Raji (cell line): ENCODE measurements around the gene SEC14L1.

Experiments
- POLR2A ChIP-seq: IDR thresholded peaks from 2 replicates; pipeline ENCODE4 v1.6.1; 2011; ENCODE audit warnings: low read depth, low read length, control low read depth; ENCODE audit not compliant: insufficient read depth

The SEC14L1 gene

GRCh38 chr17:77191244-77191643 lies 50.5 kb downstream of the SEC14L1 start:
- no peak for TF ChIP-seq POLR2A

- no peak for TF ChIP-seq POLR2A
These were observed 52.9 kb downstream of the SEC14L1 start for GRCh38 chr17:77193653-77194052.

DNA sequence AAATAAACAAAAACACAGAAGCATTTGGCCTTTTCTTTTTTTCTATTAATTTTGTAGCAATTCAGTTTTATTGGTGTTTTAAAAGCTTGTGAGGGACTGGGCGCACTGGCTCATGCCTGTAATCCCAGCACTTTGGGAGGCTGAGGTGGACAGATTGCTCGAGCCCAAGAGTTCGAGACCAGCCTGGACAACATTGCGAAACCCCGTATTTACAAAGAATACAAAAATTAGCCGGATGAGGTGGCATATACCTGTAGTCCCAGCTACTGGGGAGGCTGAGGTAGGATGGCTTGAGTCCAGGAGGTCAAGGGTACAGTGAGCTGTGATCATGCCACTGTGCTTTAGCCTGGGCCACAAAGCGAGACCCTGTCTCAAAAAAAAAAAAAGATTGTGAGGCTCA lies 53.4 kb downstream of the SEC14L1 start:
- TF ChIP-seq POLR2A = no peak

GRCh38 chr17:77196251-77196650 lies 55.5 kb downstream of the SEC14L1 start:
- TF ChIP-seq POLR2A = no peak

DNA sequence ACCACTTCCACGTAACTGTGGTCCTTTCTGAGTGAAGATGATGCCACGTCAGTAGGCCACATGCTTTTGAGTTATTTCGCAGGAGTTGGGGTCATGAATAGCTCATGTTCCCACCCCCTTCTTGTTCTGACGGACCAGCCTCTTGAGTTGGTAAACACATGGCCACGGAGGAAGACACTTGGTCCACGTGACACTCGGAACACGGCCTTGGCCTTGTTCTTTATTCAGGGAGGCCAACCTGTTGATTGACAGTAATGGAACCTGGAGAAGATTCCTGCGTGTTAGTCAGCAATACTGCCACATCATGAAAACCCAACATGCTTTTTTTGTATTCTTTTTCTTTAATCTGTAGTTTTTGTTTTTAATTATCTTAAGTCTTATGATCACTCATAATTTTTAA lies 56.3 kb downstream of the SEC14L1 start:
- TF ChIP-seq POLR2A = no peak

GRCh38 chr17:77200711-77201110 lies 59.9 kb downstream of the SEC14L1 start:
- no peak for TF ChIP-seq POLR2A

DNA sequence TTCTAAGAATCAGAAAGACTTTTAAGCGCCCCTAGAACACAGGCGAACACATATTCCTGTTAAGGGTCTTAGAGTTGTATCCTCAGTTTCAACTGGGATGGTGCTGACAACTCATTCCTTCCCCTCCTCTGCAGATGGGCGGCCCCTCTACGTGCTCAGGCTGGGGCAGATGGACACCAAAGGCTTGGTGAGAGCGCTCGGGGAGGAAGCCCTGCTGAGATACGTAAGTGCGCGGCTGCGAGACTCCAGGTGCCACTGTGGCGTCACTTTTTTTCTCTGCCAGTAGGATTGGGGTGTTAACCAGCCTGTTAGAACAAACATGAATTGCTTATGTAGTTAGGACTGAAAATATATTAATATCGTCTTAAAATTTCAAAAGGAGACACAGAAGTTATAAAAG lies 62.7 kb downstream of the SEC14L1 start:
- no peak for TF ChIP-seq POLR2A

DNA sequence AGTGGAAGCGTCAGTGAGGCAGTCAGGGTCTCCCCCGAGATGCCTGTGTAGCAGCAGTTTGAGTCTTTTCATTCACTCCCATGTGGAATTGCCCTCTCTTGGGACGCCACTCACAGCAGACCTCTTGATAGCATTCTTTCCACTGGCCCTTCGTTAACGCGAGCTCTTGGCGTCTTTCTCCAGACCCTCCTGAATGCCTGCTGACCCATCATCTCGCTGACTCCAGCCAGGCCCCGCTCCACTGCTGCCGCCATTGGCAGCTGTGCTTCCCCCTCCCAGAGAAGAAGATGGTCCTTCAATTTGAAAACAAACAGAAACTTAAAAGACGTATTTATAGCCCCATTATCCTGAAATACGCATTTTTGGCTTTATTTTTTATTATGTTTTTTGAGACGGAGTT lies 63.1 kb downstream of the SEC14L1 start:
- no peak for TF ChIP-seq POLR2A

GRCh38 chr17:77204536-77204935 lies 63.8 kb downstream of the SEC14L1 start:
- TF ChIP-seq POLR2A = no peak

DNA sequence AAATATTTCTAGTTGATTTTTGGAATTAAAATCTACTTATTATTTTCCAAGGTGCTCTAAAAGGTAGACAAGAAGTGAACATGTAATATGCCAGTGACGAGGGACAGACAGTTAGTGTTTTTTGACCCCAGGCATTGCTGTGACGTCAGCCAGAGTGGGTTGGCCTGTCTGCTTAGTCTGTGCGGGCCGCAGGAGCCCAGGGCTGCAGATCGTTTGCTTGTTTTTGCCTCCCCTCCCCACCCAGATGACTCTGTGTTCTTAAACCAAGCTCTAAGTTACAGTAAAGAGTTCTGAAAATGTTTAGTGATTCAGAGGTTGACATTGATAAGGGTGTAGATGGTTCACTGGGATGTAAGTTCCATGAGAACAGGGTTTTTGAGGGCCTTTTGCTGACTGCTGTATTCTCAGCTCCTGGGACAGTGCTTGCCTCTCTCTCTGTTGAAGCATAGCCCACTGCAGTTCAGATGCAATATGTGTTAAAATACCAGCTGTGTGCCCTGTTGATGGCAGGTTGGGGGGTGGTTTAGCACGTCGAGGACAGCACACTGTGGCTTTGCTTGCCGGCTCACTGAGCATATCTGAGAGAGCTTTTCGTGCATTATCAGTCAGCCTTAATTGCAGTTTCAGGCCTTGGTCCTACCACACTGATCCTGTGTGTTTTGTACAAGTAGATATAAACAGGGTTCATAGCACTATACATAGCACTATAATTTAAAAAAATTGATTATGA lies 64.8 kb downstream of the SEC14L1 start:
- TF ChIP-seq POLR2A = no peak

DNA sequence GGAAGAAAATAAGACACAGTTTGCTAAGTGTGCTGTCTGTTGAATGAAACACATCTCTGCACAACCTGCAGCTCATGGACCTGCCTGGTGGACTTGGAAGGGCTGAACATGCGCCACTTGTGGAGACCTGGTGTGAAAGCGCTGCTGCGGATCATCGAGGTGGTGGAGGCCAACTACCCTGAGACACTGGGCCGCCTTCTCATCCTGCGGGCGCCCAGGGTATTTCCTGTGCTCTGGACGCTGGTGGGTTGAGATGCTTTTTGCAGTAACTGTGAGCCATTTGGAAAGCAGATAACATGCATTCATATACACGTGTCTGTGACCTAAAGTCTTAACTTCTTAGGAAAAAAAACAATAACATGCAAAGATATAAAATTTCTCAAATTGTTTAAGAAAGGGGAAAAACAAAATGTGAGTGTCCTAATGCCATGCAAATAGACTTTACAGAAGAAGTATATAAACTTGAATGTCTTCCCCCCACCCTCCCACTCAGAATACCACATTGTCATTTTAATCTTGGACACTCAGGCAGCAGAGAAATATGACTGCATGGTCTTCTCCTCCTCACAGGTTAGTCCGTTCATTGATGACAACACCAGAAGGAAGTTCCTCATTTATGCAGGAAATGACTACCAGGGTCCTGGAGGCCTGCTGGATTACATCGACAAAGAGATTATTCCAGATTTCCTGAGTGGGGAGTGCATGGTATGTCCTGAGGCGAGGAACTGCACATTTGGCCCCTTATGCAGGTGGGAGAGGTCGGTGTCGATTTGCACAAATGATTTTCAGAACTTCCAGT lies 65.6 kb downstream of the SEC14L1 start:
- TF ChIP-seq POLR2A = no peak

DNA sequence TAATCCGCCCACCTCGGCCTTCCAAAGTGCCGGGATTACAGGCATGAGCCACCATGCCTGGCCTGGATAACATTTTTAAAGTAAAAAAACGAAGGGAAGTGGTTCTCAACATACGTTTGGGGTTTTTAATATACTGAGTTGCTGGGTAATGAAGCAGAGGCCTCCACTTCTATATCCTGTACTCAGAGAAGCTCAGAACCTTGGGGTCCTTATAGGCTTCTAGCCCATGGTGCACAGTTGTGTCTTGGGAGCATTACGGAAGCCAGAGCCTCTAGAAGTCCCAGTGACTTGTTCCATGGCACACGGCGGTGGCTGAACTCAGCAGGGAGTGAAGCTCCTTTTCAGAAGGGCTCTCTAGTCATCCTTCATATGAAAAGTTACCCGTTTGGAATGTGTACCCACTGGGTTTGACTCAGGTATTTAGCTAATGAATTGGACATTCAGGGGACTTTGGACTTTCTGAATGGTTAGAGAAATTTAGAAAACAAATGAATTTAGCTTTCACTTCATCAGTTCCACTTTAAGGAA lies 67.0 kb downstream of the SEC14L1 start:
- TF ChIP-seq POLR2A = no peak

GRCh38 chr17:77208217-77208808 lies 67.5 kb downstream of the SEC14L1 start:
- TF ChIP-seq POLR2A = no peak

DNA sequence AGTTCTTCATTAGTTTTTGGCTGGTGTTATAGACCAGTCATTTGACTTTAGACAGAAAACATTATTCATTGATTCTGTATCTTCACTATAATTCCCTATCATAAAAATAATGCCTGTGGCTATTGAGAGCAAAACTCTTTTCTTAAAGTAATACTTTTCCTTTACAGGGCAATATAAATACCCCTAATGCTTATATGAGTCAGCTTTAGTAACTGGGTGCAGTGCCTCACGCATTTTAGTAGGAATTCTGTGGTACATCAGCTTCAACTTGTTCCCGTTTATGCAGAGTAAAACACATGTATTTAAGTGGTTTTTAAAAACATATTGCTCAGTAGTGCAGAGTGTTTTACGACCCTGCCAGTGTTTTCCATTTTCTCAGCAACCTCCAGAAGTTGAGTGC lies 68.1 kb downstream of the SEC14L1 start:
- no peak for TF ChIP-seq POLR2A

DNA sequence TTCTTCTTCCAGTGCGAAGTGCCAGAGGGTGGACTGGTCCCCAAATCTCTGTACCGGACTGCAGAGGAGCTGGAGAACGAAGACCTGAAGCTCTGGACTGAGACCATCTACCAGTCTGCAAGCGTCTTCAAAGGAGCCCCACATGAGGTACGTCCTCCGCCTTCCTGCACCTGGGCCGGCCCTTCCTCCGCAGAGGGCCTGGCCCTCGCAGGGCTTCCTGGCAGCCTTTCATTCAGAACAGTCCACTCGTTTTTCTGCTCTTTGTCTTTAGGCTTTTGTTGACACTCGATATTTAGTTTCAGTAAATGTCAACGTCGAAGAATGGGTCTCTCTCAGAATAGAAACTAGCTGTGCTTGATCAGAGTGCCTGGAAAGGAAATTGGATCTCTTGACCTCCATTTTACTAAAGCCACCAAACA lies 68.6 kb downstream of the SEC14L1 start:
- TF ChIP-seq POLR2A = no peak

- no peak for TF ChIP-seq POLR2A
These were observed 69.6 kb downstream of the SEC14L1 start for GRCh38 chr17:77210331-77210730.
